HG02885 (cell line): ENCODE results near the gene SERTAD2.

ENCODE experiments used
- ATAC-seq: cut with Tn5 transposase; IDR thresholded peaks from one replicate; pipeline ENCODE4 v1.9.1; 2021; ENCODE audit warnings: mild to moderate bottlenecking; ENCODE audit not compliant: unreplicated experiment, poor library complexity

SERTAD2 gene

DNA sequence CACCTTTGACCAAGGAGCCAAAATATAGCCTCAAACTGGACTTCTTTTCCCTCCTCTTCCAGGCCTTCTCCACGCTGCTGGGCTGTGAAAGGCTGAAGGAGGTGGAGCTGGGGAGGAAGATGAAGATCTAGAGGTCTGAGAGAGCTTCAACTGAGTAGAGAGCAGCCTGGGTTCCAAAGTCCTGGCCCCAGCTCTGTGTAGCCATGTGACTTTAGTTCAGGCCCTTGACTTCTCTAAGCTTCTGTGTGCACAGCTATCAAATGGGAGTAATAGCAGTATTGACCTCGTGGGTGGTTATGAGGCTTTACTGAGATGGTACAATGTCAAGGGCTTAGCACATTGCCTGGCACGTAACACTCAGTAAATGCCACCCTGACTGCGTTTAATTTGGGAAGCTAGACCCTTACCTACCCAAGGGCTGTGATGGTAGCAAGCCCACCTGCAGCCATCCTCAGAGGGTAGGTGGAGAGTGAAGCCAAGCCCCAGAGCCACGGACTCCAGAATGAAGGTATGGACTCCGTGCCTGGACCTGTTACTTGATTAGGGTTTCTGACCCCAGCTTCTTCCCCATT is 38.4 kb downstream of the SERTAD2 start:
- ATAC-seq = no peak

DNA sequence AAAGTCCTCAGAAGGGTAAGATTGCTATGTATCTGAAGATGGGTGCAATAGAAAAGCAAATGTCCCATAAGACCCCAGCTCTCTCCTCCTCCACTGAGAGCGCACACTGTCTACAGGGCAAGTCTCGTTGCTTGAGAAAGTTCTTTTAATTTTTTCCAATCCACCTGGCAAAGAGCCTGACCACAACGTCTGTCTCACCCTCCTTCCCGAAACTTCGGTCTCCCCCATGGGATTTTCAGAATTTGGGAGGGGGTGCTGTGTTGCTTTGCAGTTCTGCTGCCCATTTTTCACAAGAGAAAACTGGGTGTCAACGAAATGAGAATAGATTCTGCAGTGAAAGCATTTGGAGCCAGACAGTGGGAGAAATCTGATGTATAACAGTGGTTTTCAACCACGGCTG is 40.4 kb downstream of the SERTAD2 start:
- no peak for ATAC-seq

DNA sequence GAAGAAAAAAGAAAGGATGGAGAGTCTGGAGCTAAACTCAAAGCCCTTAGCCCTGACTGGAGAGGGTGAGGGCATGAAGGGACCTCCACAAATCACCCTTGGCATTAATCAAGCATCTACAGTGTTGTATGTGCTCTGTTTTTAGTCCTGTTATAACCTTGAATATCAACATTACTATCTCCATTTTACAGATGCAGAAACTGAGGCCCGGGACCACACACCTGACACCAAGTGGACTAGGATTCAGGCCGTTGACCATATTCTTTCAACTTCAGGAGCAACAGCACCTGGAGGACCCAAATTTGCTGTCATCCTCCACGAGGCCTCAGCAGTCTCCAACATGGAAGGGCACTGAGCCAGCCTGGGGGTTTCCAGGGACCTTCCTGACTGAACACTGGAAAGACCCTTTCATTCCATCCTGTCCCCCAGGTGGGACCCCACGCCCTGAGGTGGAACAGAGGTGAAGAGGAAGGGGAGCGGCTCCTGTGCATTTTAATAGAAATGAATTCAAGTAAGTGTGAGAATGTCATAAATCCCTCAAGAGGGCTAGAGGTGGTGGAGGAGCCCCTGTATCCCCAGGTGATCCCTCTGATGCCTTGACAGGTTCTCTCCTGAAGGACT is 41.0 kb downstream of the SERTAD2 start:
- no peak for ATAC-seq

DNA sequence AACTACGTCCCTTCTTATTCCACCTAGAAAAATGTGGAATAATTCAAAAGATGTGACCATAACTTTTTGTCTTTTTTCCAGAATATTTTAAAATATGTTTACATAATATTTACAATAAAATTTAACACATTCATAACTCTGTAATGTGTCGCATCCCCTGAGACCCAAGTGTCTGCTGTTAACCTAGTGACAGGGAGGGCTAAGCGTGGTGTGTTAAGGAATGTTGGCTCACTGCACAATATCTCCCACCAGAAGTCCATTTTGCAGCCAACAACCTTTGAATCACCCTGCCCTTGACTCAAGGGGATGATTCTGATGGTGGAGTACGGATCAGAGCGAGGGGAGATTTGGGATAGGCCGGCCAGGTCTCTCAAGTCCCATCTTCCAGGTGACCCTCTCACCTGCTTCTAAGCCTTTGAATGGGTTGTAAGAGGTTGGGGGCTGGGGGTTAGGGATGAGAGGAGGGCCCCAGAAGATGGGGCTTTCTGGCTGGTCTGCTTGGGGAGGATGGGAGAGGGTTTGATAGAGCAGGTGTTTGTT is 43.3 kb downstream of the SERTAD2 start:
- ATAC-seq = no peak

DNA sequence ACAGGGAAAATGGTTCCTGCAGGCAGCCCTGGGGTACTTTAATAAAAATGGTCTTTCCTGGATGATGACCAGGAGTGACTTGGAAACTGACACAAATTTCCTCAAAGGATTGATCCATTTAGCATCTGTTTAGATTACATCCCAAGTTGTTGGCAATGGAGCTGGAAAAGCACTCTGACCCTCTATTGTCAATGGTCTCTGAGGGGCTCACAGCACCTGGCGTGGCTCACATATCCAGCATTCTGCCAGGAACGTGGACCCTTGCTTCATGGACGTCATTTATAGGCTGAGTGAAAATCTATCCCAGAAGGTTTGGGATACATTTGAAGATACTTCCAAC is 43.8 kb downstream of the SERTAD2 start:
- no peak for ATAC-seq

DNA sequence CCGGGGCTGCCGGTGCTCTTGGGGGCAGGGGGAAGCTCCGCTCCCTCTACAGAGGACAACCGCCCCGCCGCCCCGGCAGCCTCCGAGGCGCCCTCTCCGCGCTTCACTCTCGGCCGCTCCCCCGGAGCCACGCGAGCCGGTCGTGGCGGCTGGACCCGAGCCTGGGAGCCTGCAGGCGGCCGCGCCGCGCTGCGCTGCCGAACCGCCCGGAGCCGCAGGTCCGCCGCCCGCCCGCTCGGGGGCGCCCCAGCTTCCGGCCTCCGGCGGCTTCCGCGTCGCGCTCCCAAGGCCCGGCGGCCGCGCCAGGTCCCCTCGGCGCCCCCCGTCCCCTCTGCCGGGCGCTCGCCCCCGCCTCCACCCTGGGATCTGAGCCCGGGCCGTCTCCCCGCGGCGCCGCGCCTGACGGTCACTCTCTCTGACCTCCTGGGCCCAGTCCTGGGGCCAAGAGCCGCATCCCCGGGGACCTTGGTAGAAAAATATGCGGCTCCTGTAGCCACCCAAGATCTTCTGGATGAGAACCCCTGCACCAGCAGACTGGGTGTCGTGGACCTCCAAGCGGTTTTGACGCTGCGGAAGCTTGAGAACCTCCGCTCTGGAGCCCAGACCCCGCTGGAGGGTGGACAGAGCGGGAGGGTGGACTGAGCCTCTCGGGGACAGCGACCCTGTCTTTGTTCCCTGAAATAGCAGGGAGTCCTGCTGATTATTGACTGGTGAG is 44.3 kb downstream of the SERTAD2 start:
- ATAC-seq = peak; percentile 38

DNA sequence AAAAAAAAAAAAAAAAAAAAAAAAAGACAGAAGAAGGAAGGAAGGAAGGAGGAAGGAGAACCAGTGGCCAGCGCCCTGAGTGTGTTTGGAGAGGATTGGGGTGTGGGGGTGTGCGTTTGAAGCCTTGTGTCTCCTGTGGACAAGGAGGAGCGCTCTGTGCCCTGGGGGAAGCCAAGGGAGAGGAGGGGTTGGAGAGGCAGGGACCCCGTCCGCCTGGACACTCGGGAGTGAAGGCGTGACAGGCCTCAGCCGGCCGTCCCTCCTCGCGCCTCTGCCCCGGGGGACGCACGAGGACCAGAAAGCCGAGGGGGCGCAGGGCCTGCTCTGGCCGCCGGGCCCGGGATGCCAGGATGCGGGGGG is 44.9 kb downstream of the SERTAD2 start:
- ATAC-seq = no peak

DNA sequence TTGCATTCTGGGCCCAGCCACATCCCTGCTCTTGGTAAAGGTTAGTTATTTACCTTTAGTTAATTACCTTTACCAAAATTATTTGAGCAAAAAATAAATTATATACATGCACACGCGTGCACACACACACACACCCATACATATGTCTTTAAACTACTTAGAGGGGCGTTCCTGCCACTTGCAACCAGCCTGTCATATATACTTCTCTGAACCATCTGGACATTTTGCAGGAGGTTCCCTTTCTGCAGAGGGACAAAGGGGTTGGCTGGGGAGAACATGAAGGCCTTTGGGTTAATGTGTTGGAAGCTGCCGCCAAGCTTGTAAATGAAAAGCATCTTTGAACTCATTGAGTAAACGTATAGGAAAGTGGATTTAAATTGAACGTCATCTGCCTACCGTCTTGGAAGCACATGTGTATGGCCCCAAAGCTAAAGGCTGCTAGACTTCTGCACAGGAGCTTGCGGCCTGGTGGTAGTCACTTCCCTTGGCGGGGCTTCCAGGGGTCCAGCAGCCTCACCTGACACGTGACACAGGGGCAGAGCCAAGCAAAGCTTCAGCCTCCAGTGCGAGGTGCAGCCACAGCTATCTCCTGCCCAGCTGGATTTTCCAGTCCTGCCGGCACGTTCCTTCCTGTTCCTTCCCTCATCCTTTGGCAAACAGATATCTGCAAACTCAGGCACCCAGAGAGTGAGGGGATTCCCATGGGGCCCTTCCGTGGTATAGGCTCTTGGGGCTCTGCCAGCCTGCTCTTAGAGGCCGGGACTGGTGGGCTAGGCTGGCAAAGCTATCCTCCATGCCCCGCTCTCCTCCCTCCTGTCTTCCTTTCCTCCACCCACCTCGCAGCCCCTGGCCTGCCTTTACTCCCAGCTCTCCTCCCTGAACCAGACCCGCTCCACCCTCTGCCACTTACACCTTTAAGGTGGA is 46.1 kb downstream of the SERTAD2 start:
- ATAC-seq = no peak

DNA sequence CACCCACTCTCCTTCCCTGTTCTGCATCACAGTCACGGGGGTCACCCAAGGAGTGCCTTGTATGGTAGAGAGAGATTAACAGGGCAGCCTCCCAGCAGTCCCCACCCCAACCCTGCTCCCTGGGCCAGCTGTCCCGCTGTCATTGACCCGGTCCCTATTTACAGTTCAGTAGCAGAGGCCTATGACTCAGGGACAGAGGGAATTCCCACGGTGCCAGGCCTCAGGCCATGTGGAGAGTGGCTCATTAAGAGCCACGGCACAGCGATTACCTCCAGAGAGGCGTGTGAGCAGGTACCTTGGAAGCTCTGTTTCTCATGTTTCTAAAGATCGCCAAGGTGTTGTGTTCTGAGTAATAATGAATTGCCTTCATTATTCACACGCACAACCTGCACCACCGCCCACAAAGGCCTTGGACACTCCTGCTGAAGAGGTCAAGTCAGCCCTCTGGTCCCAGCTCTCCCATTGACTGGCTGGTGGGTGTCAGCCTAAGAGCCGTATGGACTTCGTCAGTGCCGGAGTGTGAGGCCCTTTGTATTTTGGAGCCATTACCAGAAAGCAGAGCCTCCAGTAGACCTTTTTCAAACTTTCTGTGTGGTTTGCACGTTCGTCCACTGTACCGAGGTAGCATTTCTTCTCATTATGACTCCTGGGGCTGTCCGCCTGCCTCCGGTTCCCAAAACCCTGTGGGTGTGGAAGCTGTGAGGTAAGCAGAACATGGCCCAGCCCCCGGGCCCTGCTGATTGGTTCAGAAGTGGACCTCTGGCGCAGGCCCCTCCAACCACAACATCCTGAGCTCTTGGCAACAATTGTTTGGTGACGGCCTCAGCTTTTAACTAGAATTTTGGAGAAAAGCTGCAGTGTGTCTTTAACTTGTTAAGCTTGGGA is 47.0 kb downstream of the SERTAD2 start:
- ATAC-seq = peak; percentile 89

DNA sequence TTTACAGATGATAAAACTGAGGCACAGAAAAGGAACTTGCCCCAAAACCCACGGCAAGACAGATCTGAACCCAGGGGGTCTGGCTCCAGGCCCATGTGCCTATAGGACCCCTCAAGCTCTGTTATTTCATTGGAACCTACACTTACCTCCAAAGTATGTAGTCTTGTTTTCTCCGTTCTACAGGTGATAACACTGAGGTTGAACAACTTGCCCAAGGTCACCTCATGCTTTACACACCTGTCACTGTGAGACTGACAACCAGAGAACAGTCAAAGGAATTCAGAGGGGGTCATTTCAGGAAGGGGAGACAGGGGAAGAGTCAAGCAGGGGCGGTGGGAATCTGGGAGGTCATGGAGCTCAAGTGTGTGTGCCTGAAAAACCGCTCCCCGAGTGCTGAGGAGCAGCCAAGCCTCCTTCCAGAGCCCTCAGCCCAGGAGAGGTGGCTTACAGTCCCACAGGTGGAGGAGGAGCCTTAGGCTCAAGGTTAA is 47.7 kb downstream of the SERTAD2 start:
- no peak for ATAC-seq

DNA sequence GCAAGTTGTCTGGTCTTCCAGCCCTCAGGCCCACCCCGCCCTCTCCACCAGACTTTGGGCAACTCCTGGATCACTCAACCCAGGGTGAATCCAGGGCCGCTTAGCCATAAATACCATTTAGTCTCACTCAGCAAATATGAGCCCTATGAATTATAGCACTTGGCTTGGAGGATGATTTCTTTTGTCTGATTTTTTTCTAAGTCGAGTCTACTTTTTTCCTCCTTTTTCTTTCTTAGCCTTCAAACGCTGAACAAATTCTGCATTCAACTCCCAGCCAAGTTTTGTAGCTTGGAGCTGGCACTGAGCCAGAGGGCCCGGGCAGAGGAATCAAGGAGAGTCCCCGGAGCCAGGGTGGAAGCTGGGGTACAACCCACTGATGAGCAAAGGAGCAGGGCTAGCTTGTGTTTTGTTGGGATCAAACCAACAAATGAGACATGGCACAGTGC is 48.7 kb downstream of the SERTAD2 start:
- ATAC-seq = no peak

DNA sequence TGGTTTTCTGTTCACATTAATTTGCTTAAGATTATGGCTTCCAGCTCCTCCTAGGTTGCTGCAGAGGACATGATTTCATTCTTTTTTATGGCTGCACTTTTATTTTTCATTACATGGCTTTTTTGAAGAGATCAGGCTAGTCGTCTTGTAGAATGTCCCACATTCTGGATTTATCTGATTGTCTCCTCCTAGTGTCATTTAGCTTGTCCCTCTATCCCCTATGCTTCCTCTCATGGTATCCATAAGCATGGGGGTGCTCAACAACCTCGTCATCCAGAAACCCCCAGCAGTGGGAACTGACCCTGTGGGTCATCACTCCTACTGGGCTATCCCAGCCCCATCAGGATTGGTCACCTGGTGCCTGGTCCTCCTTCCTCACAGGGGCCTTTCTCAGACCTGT is 49.6 kb downstream of the SERTAD2 start:
- ATAC-seq = no peak

DNA sequence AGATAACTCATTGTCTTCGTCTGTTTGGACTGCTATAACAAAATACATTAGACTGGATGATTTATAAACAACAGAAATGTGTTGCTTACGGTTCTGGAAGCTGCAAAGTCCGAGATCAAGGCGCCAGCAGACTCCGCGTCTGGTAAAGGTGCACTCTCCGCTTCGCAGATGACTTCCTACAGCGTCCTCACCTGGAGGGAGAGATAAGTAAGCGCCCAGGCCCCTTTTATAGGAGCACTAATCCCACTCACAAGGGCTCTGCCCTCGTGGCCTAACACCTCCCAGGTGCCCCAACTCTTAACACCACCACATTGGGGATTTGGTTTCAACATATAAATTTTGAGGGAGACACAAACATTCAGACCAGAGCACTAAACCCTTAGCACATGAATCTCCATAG is 51.3 kb downstream of the SERTAD2 start:
- ATAC-seq = no peak

DNA sequence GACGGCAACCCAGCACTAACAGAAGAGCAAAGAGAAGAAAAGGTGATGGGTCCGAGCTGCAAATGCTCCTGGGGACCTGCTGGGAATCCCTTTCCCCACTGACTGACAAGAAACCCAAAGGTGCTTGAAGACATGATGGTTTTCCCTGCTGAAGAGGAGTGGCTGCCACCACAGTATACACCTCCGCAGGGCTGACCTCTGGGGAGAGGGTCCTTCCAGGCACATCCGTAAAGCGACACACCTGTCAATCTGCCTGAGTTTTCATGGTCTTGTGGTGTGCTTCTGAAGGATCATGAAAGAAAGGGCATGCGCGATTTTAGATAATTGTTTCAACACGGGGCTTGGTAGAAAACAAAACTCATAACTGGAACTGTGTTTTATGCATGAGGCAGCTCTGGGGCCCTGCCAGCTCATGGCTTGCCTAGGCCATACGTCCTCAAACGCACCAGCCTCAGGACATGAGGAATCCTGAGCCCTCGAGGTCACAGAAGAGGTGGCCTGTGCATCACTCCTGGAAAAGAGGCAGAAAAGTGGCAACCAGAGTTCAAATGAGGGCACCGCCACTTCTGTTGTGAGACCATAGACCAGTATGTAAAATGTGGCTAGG is 51.8 kb downstream of the SERTAD2 start:
- no peak for ATAC-seq

DNA sequence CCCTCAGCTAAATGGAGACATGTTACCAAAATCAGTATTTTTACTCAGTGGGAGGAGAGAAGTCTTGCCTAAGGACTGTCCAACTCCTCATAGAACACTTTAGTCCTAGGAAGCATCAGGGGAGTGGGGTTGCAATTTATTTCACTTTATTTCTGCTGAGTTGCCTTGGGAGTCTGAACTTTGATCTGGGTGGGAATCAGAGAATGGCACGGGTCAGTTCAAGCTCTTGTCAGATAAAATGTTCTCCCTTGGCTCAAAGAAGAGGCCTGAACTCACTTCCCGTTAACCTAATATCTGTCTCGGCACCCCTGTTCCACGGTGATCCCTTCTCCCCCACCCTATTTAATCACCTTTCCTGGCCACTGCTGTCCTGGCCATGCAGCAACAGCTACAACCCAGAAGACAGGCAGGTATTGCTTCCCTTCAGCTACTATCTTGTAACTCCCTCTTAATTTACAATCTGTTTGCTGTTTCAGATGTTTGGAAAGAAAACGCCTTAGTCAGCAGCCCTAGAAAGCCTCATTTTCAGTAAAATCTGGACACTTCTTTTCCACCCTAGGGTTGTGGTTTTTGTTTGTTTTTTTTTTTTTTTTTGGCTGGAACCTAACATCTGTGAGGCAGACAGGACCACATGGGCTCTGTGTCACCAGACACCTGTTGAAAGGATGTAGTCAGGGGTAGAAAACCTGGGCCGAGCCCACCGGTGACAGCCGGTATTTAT is 52.5 kb downstream of the SERTAD2 start:
- ATAC-seq = no peak

DNA sequence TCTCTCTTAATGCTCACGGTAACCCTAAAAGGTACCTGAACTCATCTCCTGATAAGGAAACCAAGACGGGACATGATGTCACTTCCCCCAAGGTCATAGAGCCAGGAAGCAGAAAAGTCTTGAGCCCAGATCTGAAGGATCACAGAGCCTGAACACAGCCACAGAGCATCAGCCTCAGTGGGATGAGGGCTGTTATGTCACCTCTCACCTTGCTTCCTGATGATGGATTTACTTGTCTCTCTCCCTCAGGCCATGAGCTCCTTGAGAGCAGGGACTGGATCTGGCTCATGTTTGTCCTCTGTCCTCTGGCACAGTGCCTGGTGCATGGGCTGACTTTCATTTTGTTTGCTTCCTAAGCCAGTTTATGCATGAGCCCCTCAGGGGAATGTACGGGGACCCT is 54.2 kb downstream of the SERTAD2 start:
- ATAC-seq = no peak

DNA sequence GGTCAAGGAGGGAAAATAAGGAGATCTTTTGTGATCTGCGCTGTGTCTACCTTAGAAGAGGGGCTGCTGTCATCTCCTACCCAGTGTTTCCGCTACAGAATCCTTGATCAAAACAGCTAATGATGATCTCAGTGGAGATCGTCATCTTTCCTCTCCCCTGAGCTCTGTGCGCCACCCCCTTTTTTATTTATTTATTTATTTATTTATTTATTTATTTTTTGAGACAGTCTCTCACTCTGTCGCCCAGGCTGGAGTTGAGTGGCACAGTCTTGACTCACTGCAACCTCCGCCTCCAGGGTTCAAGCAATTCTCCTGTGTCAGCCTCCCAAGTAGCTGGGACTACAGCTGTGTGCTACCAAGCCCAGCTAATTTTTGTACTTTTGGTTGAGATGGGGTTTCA is 55.5 kb downstream of the SERTAD2 start:
- no peak for ATAC-seq

DNA sequence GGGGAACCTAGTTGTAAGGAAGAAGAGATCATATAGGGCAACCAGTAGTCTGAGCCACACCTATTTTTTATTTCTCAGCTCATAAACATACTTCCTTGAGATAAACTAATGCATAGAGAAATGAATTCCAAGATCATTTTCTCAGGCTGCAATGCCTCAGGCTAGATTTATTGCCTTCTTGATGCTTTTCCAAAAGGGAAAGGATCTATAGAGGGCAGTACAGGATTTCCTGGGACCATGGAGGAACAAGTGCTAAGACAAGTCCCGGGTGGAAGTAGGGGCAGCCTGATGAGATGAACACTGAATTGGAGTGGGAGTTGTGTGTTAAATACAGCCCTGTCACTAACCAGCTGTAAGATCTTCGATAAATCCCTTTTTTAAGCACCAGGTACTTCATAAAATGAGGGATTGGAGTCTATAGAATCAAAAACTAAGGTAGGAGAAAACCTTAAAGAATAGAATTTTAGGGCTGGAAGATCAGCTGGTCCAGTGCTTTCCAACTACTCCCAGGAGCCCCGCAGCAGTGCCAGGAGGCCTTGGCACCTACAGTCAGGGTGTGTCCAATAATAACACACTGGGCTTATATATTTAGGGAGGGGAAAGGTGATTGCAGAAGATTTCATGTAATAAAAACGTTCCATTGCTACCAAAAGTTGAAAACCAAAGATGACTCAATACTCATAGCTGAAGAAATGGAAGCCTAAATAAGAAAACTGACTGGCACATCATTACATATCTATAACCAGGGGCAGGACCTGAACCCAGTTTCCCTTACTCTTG is 58.1 kb downstream of the SERTAD2 start:
- no peak for ATAC-seq
